HepG2 (cell line): ENCODE data around the gene TRPM5. TPM values are rescaled to one million over a fixed set of nuclear protein-coding genes. Genes with fewer than 3 reads are reported as not detected.

ENCODE experiments used
- ERF ChIP-seq: IDR thresholded peaks from 2 replicates; pipeline ENCODE4 v1.6.1; 2018; ENCODE audit warnings: missing biosample characterization, missing genetic modification reagents
- FOXP4 ChIP-seq: sonication (generic); formaldehyde crosslinking; IDR thresholded peaks from 2 replicates; pipeline ENCODE4 v1.4.0; 2020; ENCODE audit warnings: missing genetic modification reagents
- GATA4 ChIP-seq: sonication (generic); IDR thresholded peaks from 2 replicates; pipeline ENCODE4 v1.6.1; 2016; ENCODE audit warnings: antibody characterized with exemption, low read depth, borderline replicate concordance
- HMGXB3 ChIP-seq: sonication (generic); formaldehyde crosslinking; IDR thresholded peaks from 2 replicates; pipeline ENCODE4 v1.4.0; 2020; ENCODE audit warnings: missing genetic modification reagents, borderline replicate concordance
- HNRNPUL1 ChIP-seq: fragments of 200-400 bp; formaldehyde crosslinking; IDR thresholded peaks from 2 replicates; pipeline ENCODE4 v1.6.1; 2017; ENCODE audit warnings: low read depth, mild to moderate bottlenecking, low read length, moderate library complexity
- MXI1 ChIP-seq: IDR thresholded peaks from 3 replicates; pipeline ENCODE4 v1.6.1; 2012; ENCODE audit warnings: low read depth, low read length, inconsistent platforms, borderline replicate concordance
- NFE2L1 ChIP-seq: sonication (generic); formaldehyde crosslinking; IDR thresholded peaks from 2 replicates; pipeline ENCODE4 v1.4.0; 2020; ENCODE audit warnings: missing genetic modification reagents, mild to moderate bottlenecking, borderline replicate concordance
- PLSCR1 ChIP-seq: sonication (generic); formaldehyde crosslinking; IDR thresholded peaks from 2 replicates; pipeline ENCODE4 v1.5.0; 2020; ENCODE audit warnings: missing genetic modification reagents, mild to moderate bottlenecking, borderline replicate concordance
- POGK ChIP-seq: sonication (generic); formaldehyde crosslinking; conservative IDR thresholded peaks from 2 replicates; pipeline ENCODE4 v1.8.0; 2022; ENCODE audit warnings: mild to moderate bottlenecking, moderate library complexity, missing genetic modification reagents
- POLR2AphosphoS2 ChIP-seq: IDR thresholded peaks from 2 replicates; pipeline ENCODE4 v1.6.1; 2011; ENCODE audit warnings: low read depth, low read length, improper control_type of control experiment
- SNAI1 ChIP-seq: sonication (generic); formaldehyde crosslinking; IDR thresholded peaks from 2 replicates; pipeline ENCODE4 v1.5.0; 2020; ENCODE audit warnings: mild to moderate bottlenecking, missing genetic modification reagents, borderline replicate concordance
- TCF12 ChIP-seq, 2 experiments: fragments of 450-650 bp in 1 of 2; sonication (generic) in 1 of 2; formaldehyde crosslinking in 1 of 2; IDR thresholded peaks; 2 replicates each; pipeline versions ENCODE4 v1.6.1 to v1.8.0; 2017 to 2022; ENCODE audit warnings: antibody characterized with exemption in 1 of 2, mild to moderate bottlenecking in 1 of 2, missing genetic modification reagents in 1 of 2, moderate library complexity in 1 of 2
- ZNF10 ChIP-seq: sonication (generic); formaldehyde crosslinking; IDR thresholded peaks from 2 replicates; pipeline ENCODE4 v1.4.0; 2020; ENCODE audit warnings: mild to moderate bottlenecking, low read depth, missing genetic modification reagents, borderline replicate concordance
- ZNF343 ChIP-seq: sonication (generic); formaldehyde crosslinking; IDR thresholded peaks from 2 replicates; pipeline ENCODE4 v1.4.0; 2020; ENCODE audit warnings: mild to moderate bottlenecking, missing genetic modification reagents
- ZNF704 ChIP-seq: sonication (generic); formaldehyde crosslinking; IDR thresholded peaks from 2 replicates; pipeline ENCODE4 v1.8.1; 2023; ENCODE audit warnings: mild to moderate bottlenecking, inconsistent platforms, moderate library complexity, missing genetic modification reagents, borderline replicate concordance
- ZNF766 ChIP-seq: sonication (generic); formaldehyde crosslinking; IDR thresholded peaks from 2 replicates; pipeline ENCODE4 v1.5.0; 2020; ENCODE audit warnings: missing genetic modification reagents, borderline replicate concordance
- ZNF788 ChIP-seq: sonication (generic); formaldehyde crosslinking; IDR thresholded peaks from 2 replicates; pipeline ENCODE4 v1.5.0; 2020; ENCODE audit warnings: mild to moderate bottlenecking, missing genetic modification reagents, borderline replicate concordance
- polyA plus RNA-seq, 8 experiments: library from polyadenylated mRNA; depleted of rRNA in 3 of 8; stranded (reverse) in 7 of 8; unstranded in 1 of 8; fragments of >200 nt; fragmentation: Illumina TruSeq in 4 of 8; extraction: Trizol in 4 of 8; gene quantifications; 2 replicates each; pipeline versions ENCODE4 v1.2.1 to v1.2.3, GENCODE V29; 2011 to 2016; ENCODE audit warnings: low read depth in 4 of 8, missing spikeins in 1 of 8, mixed read lengths in 1 of 8; ENCODE audit not compliant: insufficient read depth in 1 of 8
- total RNA-seq, 5 experiments: library from RNA; depleted of rRNA; stranded (reverse); fragments of >200 nt; fragmentation: Illumina TruSeq; extraction: Trizol; gene quantifications; 2 replicates each; pipeline ENCODE4 v1.2.3, GENCODE V29; 2016; ENCODE audit warnings: low read depth in 1 of 5

Gene TRPM5
- total and polyA plus RNA-seq, 2 of the 13 experiments (the other 11 are each of a cell fraction or from before 2014, with no cell fraction given), result 0.12 TPM; not detected in 1

GRCh38 chr11:2409611-2410468 is 34.5 kb downstream of the TRPM5 start (continued):
- TF ChIP-seq FOXP4 (CRISPR knock-in tag) (peak; percentile 86), GATA4 (peak; percentile 26; the same call in 1 of the 2 replicates), POLR2AphosphoS2 (no peak), SNAI1 (no peak), ZNF788 (CRISPR knock-in tag) (peak; percentile 65; the same call in 1 of the 2 replicates), ZNF10 (no peak), PLSCR1 (CRISPR knock-in tag) (no peak), ZNF766 (0 out of 2 replicates have a peak, but pooled peaks have one; percentile 46), TCF12 (IDR thresholded peaks at IDR 0.05) (no peak), TCF12 (CRISPR knock-in tag; IDR thresholded peaks at IDR 0.05) (peak; percentile 71; the same call in 1 of the 2 replicates), MXI1 (no peak), POGK (CRISPR knock-in tag) (peak; percentile 73; the same call in 1 of the 2 replicates), ZNF343 (no peak), ERF (no peak), HMGXB3 (CRISPR knock-in tag) (no peak), NFE2L1 (CRISPR knock-in tag) (no peak), ZNF704 (CRISPR knock-in tag) (no peak), HNRNPUL1 (no peak)
